ENCODE data around the gene BHMT2.

- TF ChIP-seq EZH2 (IDR thresholded peaks at IDR 0.05; ENCODE audit: insufficient read depth, low read length) (no peak), CTCF (IDR thresholded peaks at IDR 0.05; ENCODE audit: insufficient read depth, low read depth, low read length) (no peak)
These were observed 41.9 kb downstream of the BHMT2 start, which contains the start of gene BHMT for GRCh38 chr5:79111387-79111959.

Measured in astrocyte (in vitro differentiated cells and primary cell).